HCT116 (cell line): ENCODE measurements around the gene PTCSC3. TPM values are rescaled to one million over a fixed set of nuclear protein-coding genes. Genes with fewer than 3 reads are reported as not detected.

Experiments used
- ATAC-seq: fragments of 200-7000 bp; cut with Tn5 transposase; 2 replicates; pipeline ENCODE4 v1.9.1; 2020; ENCODE audit warnings: mild to moderate bottlenecking, moderate library complexity
- BruUV-seq: library from RNA; stranded (reverse); fragments of 400-500 nt; replicated peaks from 2 replicates; lab custom pipeline; 2021; lab: Mats Ljungman, UMichigan
- CTCF ChIA-PET: fragments of 300-600 bp; sonication (Branson Sonifier 250); formaldehyde crosslinking; loops from one replicate; lab custom pipeline; 2021; ENCODE audit warnings: antibody characterized with exemption; lab: Charles Lee
- POLR2A ChIA-PET: fragments of 300-600, 350-600 bp; sonication (Branson Sonifier 250); formaldehyde crosslinking; loops from one replicate; lab custom pipeline; 2021; ENCODE audit warnings: antibody characterized with exemption; lab: Charles Lee
- RAD21 ChIA-PET, 2 experiments: fragments of 300-600 bp; sonication (Branson Sonifier 250); formaldehyde crosslinking; loops; one replicate each; lab custom pipeline; 2023; ENCODE audit warnings: low total read pairs in 2 of 2; ENCODE audit not compliant: uncharacterized antibody in 2 of 2, unreplicated experiment in 2 of 2, low non-redundant PET in 1 of 2; lab: Charles Lee
- DNase-seq: peaks from one replicate; pipeline ENCODE4 v3.0.0-alpha.2; 2010; ENCODE audit warnings: low read depth, low spot score
- H2AFZ ChIP-seq: fragments of 200-600 bp; shearing (Covaris generic), sonication (generic); 2 replicates; pipeline ENCODE4 v1.6.1; 2017; ENCODE audit warnings: low read depth, mixed run types, mixed read lengths, antibody characterized with exemption, low read length; ENCODE audit not compliant: poor library complexity, severe bottlenecking
- H3K27ac ChIP-seq: 2 replicates; pipeline ENCODE4 v1.5.1; 2012; ENCODE audit warnings: low read depth, low read length
- H3K27me3 ChIP-seq: fragments of 200-600 bp; sonication (generic); 2 replicates; pipeline ENCODE4 v1.6.1; 2016; ENCODE audit warnings: mixed run types, low read length, mixed read lengths; ENCODE audit not compliant: insufficient read depth
- H3K36me3 ChIP-seq, 2 experiments: fragments of 200-500 bp in 1 of 2; fragments of 200-600 bp in 1 of 2; sonication (Bioruptor generic) in 1 of 2; sonication (generic) in 1 of 2; 2 replicates each; pipeline versions ENCODE4 v1.5.1 to v1.6.1; 2014 to 2016; ENCODE audit warnings: low read length in 2 of 2, inconsistent platforms in 1 of 2, mixed read lengths in 1 of 2, mixed run types in 1 of 2; ENCODE audit not compliant: insufficient read depth in 2 of 2, control insufficient read depth in 1 of 2
- H3K4me1 ChIP-seq, 2 experiments: fragments of 200-600 bp in 1 of 2; sonication (generic) in 1 of 2; 2 replicates each; pipeline versions ENCODE4 v1.5.1 to v1.6.1; 2012 to 2017; ENCODE audit warnings: low read length in 2 of 2, inconsistent platforms in 1 of 2, mild to moderate bottlenecking in 1 of 2, mixed read lengths in 1 of 2, mixed run types in 1 of 2, moderate library complexity in 1 of 2; ENCODE audit not compliant: insufficient read depth in 2 of 2, control insufficient read depth in 1 of 2
- H3K4me2 ChIP-seq: fragments of 200-600 bp; sonication (generic); 2 replicates; pipeline ENCODE4 v1.6.1; 2017; ENCODE audit warnings: mixed run types, low read length, mixed read lengths
- H3K4me3 ChIP-seq, 2 experiments: fragments of 200-600 bp in 1 of 2; sonication (generic) in 1 of 2; replicated peaks in 1 of 2; 2 replicates each; pipeline ENCODE4 v1.5.1; 2011 to 2016; ENCODE audit warnings: low read length in 2 of 2, control low read depth in 1 of 2, low read depth in 1 of 2, mild to moderate bottlenecking in 1 of 2, mixed read lengths in 1 of 2, mixed run types in 1 of 2
- H3K79me2 ChIP-seq: fragments of 200-600 bp; sonication (generic); 2 replicates; pipeline ENCODE4 v1.6.1; 2017; ENCODE audit warnings: mild to moderate bottlenecking, mixed run types, low read length, moderate library complexity, mixed read lengths; ENCODE audit not compliant: insufficient read depth
- H3K9ac ChIP-seq: fragments of 200-600 bp; sonication (generic); 2 replicates; pipeline ENCODE4 v1.6.1; 2016; ENCODE audit warnings: low read length, mixed read lengths
- H3K9me2 ChIP-seq: fragments of 200-600 bp; sonication (generic), shearing (Covaris generic); 2 replicates; pipeline ENCODE4 v1.6.1; 2017; ENCODE audit warnings: mixed run types, mild to moderate bottlenecking, moderate library complexity; ENCODE audit not compliant: insufficient read depth
- H3K9me3 ChIP-seq, 2 experiments: fragments of 200-500 bp in 1 of 2; fragments of 200-600 bp in 1 of 2; sonication (Bioruptor generic) in 1 of 2; sonication (generic) in 1 of 2; 2 replicates each; pipeline ENCODE4 v1.6.1; 2014 to 2017; ENCODE audit warnings: low read length in 2 of 2, mixed read lengths in 2 of 2, inconsistent platforms in 1 of 2, low read depth in 1 of 2, mild to moderate bottlenecking in 1 of 2, mixed run types in 1 of 2, moderate library complexity in 1 of 2; ENCODE audit not compliant: control insufficient read depth in 1 of 2, insufficient read depth in 1 of 2
- H4K20me1 ChIP-seq: fragments of 200-600 bp; sonication (generic), shearing (Covaris generic); 2 replicates; pipeline ENCODE4 v1.6.1; 2017; ENCODE audit warnings: mixed run types, mild to moderate bottlenecking, moderate library complexity; ENCODE audit not compliant: insufficient read depth
- CBX3 ChIP-seq: IDR thresholded peaks from 2 replicates; pipeline ENCODE4 v1.6.1; 2012; ENCODE audit warnings: low read depth
- CEBPB ChIP-seq: IDR thresholded peaks from 2 replicates; pipeline ENCODE4 v1.6.1; 2012; ENCODE audit warnings: low read depth
- EGR1 ChIP-seq: IDR thresholded peaks from 2 replicates; pipeline ENCODE4 v1.6.1; 2012; ENCODE audit warnings: low read depth
- EZH2 ChIP-seq: fragments of 200-600 bp; sonication (generic); IDR thresholded peaks from 2 replicates; pipeline ENCODE4 v1.6.1; 2017; ENCODE audit warnings: antibody characterized with exemption, mixed run types
- EZH2phosphoT487 ChIP-seq: fragments of 200-600 bp; IDR thresholded peaks from 2 replicates; pipeline ENCODE4 v1.6.1; 2018; ENCODE audit warnings: antibody characterized with exemption, borderline replicate concordance
- FOSL1 ChIP-seq: IDR thresholded peaks from 2 replicates; pipeline ENCODE4 v1.6.1; 2012; ENCODE audit warnings: low read depth
- JUND ChIP-seq: IDR thresholded peaks from 2 replicates; pipeline ENCODE4 v1.6.1; 2012
- POLR2AphosphoS5 ChIP-seq: IDR thresholded peaks from 2 replicates; pipeline ENCODE4 v1.6.1; 2011; ENCODE audit warnings: mild to moderate bottlenecking, low read depth, low read length, moderate library complexity
- RAD21 ChIP-seq: IDR thresholded peaks from 2 replicates; pipeline ENCODE4 v1.6.1; 2012; ENCODE audit warnings: low read depth, mild to moderate bottlenecking
- SP1 ChIP-seq: IDR thresholded peaks from 2 replicates; pipeline ENCODE4 v1.6.1; 2012; ENCODE audit warnings: low read depth
- SRF ChIP-seq: IDR thresholded peaks from 2 replicates; pipeline ENCODE4 v1.6.1; 2012; ENCODE audit warnings: low read depth
- TCF7L2 ChIP-seq: IDR thresholded peaks from 2 replicates; pipeline ENCODE4 v1.7.0; 2011; ENCODE audit warnings: borderline replicate concordance, inconsistent platforms; ENCODE audit not compliant: insufficient read depth, insufficient read length; ENCODE audit errors: extremely low read depth
- YY1 ChIP-seq: IDR thresholded peaks from 2 replicates; pipeline ENCODE4 v1.6.1; 2011; ENCODE audit warnings: low read length, low read depth, moderate library complexity, mild to moderate bottlenecking; ENCODE audit not compliant: insufficient replicate concordance; ENCODE audit errors: extremely low read depth
- ZNF274 ChIP-seq: fragments of 200-500 bp; sonication (Bioruptor generic); IDR thresholded peaks from 2 replicates; pipeline ENCODE4 v1.6.1; 2014; ENCODE audit warnings: mild to moderate bottlenecking, low read depth, low read length, inconsistent platforms
- intact Hi-C: fragments of 100-400 bp; cut with micrococcal nuclease; formaldehyde crosslinking; loops from 2 replicates; pipeline ENCODE4 v1.10.0; 2022
- total RNA-seq: library from RNA; stranded (reverse); gene quantifications from one replicate; pipeline ENCODE4 v1.2.1, GENCODE V29; 2021; ENCODE audit not compliant: unreplicated experiment
- TF ChIP-seq, protein P1 (sequence below): IDR thresholded peaks from 2 replicates; pipeline ENCODE4 v1.6.1; 2012; ENCODE audit warnings: low read depth
- TF ChIP-seq, protein P2 (sequence below): IDR thresholded peaks from 2 replicates; pipeline ENCODE4 v1.6.1; 2012
- TF ChIP-seq, protein P3 (sequence below): IDR thresholded peaks from 2 replicates; pipeline ENCODE4 v1.6.1; 2012

Gene PTCSC3
- total RNA-seq, 1 experiment from 2014 or later = not detected

DNA sequence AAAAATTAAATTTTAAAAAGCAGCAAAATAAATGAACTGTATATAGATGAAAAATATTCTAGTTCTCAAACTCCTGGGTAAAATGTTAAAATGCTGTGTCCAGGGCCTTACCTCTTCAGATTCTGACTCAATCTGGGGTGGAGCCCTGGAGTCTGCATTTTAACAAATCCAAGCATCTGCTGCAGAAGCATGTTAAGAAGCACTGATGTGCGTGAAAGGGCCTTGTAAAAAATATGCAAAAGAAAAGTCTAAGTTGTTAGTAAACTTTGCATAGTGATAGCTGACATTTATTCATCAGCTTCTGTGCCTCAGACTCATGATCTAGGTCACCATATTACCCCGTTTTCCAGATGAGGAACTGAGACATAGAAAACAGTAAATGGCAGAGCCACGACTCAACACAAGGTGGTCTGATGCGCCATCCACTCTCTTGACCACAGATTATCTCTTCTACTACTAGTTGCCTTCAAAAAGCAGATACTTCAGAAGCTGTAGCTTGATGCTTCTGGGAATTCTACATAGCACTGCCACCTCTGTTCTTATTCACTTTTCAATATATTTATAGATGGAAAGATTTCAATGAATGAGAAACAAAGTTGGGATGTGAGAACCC lies 28.0 kb upstream of the PTCSC3 start:
- H3K27me3 ChIP-seq = 0 out of 2 replicates have a peak, but pooled peaks cover 2% of the 10 kb centered on the region

More for the DNA sequence above, 28.0 kb upstream of the PTCSC3 start:
- CTCF ChIA-PET = no interaction called here
- H3K4me2 ChIP-seq = no peak overlapping the region
- no peaks in the 10 kb centered on the region for H3K4me1 ChIP-seq
- no peak overlapping the region for H3K4me3 ChIP-seq
- TF ChIP-seq CBX3 = no peak
- TF ChIP-seq SP1 = no peak
- TF ChIP-seq RAD21 = no peak
- TF ChIP-seq, protein P1, sequence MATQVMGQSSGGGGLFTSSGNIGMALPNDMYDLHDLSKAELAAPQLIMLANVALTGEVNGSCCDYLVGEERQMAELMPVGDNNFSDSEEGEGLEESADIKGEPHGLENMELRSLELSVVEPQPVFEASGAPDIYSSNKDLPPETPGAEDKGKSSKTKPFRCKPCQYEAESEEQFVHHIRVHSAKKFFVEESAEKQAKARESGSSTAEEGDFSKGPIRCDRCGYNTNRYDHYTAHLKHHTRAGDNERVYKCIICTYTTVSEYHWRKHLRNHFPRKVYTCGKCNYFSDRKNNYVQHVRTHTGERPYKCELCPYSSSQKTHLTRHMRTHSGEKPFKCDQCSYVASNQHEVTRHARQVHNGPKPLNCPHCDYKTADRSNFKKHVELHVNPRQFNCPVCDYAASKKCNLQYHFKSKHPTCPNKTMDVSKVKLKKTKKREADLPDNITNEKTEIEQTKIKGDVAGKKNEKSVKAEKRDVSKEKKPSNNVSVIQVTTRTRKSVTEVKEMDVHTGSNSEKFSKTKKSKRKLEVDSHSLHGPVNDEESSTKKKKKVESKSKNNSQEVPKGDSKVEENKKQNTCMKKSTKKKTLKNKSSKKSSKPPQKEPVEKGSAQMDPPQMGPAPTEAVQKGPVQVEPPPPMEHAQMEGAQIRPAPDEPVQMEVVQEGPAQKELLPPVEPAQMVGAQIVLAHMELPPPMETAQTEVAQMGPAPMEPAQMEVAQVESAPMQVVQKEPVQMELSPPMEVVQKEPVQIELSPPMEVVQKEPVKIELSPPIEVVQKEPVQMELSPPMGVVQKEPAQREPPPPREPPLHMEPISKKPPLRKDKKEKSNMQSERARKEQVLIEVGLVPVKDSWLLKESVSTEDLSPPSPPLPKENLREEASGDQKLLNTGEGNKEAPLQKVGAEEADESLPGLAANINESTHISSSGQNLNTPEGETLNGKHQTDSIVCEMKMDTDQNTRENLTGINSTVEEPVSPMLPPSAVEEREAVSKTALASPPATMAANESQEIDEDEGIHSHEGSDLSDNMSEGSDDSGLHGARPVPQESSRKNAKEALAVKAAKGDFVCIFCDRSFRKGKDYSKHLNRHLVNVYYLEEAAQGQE = no peak
- no peak for TF ChIP-seq TCF7L2
- TF ChIP-seq POLR2AphosphoS5 = no peak
- no peak for TF ChIP-seq YY1
- no peak for TF ChIP-seq SRF
- TF ChIP-seq FOSL1 = no peak
- TF ChIP-seq, protein P2, sequence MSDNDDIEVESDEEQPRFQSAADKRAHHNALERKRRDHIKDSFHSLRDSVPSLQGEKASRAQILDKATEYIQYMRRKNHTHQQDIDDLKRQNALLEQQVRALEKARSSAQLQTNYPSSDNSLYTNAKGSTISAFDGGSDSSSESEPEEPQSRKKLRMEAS = no peak
- TF ChIP-seq EGR1 = no peak
- no peak for TF ChIP-seq JUND
- TF ChIP-seq ZNF274 = no peak
- TF ChIP-seq CEBPB = no peak
- TF ChIP-seq EZH2phosphoT487 = no peak
- TF ChIP-seq, protein P3, sequence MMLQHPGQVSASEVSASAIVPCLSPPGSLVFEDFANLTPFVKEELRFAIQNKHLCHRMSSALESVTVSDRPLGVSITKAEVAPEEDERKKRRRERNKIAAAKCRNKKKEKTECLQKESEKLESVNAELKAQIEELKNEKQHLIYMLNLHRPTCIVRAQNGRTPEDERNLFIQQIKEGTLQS = no peak
- no peak for TF ChIP-seq EZH2
- H3K27ac ChIP-seq = no peak overlapping the region
- no peak for ATAC-seq
- intact Hi-C loops = no loop called here
- H3K9ac ChIP-seq = no peak overlapping the region
- POLR2A ChIA-PET = no interaction called here
- no peaks in the 10 kb centered on the region for H3K79me2 ChIP-seq
- no peaks in the 10 kb centered on the region for H3K9me2 ChIP-seq
- H3K9me3 ChIP-seq = no peaks in the 10 kb centered on the region
- RAD21 ChIA-PET = no interaction called here
- no peaks in the 10 kb centered on the region for H3K36me3 ChIP-seq
- H4K20me1 ChIP-seq = no peaks in the 10 kb centered on the region
- no TSS peak for BruUV-seq
- no peak for DNase-seq
- no peak overlapping the region for H2AFZ ChIP-seq
